NCI-H1930 (cell line): ENCODE results near the gene PSMC3.

Source experiments
- DNase-seq, 2 experiments: peaks; one replicate each; lab custom pipeline; 2025; lab: John Stamatoyannopoulos, UW

Gene PSMC3

DNA sequence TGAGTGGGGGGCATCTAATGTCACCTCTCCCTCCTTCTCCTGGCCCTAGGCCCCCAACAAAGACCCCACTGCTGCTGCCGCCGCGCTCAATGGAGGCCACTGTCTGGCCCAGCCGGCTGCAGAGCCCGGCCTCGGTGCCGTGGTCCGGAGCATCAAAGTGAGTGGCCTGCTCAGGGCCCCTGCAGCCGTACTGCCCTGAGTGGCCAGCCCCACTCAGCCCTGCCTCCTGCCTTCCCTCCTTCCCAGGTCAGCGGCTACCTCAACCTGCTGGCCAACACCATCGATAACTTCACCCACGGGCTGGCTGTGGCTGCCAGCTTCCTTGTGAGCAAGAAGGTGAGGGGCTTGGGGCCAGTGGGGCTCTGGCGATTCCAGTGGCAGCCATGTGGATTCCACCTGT is 12.9 kb downstream of the PSMC3 start:
- no peak for DNase-seq

GRCh38 chr11:47411884-47412746 is 14.1 kb downstream of the PSMC3 start:
- peak; percentile 34 to 35 for DNase-seq

- no peak for DNase-seq
These were observed 15.6 kb downstream of the PSMC3 start for GRCh38 chr11:47410370-47411264.

- DNase-seq = no peak
These were observed 16.5 kb downstream of the PSMC3 start for GRCh38 chr11:47409440-47410369.

- DNase-seq = no peak
These were observed 17.4 kb downstream of the PSMC3 start for GRCh38 chr11:47408598-47409439.

DNA sequence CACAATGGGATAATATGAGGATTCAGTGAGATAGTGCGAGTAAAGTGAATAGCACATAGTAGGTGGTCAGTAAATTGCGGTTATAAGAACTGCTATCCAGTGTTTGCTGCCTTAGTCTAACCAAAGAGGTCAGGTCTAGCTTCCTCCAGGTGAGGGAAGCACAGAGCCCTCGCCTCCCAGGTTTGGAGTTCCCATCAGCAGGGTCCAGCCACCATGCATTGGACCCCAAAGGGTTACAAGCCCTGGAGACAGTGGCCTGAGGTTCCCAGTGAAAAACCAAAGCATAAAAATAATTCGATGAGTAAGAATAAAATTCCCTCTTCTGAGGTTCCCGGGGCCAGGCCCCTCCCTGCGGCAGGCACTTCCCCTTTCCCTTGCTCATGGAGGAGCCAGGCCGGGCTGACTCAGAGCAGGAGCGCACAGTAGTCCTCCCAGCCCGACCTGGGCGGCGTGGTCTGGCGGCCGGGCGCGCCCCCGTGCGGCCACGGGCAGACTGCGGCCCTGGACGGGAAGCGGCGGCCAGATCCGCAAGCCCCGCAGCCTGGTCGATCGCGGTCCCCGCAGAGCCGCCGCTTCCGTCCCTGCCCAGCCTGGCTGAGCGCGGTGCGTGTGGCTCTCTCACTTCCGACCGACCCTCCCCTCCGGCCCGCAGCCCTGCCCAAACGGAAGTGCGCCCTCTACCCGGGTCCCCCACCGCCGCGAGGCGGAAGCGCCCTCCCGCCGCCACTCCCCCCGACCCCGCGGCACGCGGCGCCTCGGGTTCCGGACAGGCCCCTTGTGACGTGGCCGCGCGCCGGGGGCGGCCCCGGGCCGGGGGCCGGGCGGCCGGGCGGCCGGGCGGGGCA is 18.3 kb downstream of the PSMC3 start, which contains the start of gene SLC39A13:
TSS of gene SLC39A13 (plus strand) at position 845 of the 845 bp plus-strand sequence. CDS start 1,505 bp downstream, outside the sequence.
- peak; percentile 87 to 94 for DNase-seq

DNA sequence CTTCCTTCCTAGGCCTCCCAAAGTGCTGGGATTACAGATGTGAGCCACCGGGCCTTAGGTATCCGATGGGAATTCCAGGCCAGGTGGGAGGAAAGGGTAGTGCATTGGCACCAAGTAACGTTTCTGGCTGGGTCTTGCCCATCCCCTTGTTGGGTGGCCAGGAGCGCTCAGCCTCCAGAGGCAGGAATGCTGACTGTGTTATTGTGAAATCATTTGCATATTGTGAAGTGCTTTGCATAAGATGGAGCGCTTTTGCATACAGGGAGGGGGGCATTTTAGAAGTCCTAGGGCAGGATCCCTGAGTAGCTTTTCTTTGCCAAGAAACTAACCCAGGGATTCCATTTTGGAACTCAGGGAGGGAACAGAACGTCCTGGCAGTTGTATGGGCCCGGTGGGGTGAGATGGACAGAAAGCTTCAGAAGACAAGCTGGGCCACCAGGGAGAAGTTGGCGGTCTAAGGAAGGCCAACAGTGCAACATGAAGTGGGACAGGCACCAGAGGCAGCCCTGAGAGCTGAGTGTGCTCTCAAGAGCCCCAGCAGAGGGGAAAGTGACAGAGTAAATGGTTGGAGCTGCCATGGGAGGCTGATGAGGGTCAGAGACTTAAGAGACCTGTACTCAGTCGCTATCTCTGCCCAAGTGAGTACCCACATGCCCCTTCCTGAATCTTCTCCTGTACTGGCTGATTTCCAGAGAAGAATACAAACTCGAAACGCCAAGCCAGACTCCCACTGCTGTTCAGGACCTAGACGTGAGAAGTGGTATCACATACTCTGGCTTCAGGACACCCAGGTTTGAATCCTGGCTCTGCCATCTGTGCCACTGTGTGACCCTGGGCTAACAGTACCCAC is 19.1 kb downstream of the PSMC3 start:
- no peak for DNase-seq

DNA sequence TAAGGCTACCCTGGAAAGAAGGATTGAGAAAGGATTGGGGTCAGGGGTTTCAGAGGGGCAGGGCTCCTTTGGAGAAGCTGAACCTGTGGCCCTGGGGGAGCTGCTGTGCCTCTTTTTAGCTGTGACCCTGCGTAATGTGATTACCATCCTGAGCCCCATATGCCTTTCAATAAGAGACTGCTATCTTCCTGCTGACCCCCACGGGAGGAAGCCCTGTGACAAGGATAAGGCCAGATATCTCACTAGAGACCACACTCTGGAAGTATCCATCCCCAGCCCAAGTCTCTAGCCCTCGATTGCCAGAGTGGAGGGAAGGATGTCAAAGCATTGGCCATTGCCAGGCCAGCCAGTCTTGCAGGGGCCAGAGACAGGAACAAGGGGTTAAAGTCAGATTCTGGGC is 22.7 kb downstream of the PSMC3 start:
- no peak for DNase-seq

GRCh38 chr11:47403135-47403534 is 23.1 kb downstream of the PSMC3 start:
- DNase-seq = no peak

DNA sequence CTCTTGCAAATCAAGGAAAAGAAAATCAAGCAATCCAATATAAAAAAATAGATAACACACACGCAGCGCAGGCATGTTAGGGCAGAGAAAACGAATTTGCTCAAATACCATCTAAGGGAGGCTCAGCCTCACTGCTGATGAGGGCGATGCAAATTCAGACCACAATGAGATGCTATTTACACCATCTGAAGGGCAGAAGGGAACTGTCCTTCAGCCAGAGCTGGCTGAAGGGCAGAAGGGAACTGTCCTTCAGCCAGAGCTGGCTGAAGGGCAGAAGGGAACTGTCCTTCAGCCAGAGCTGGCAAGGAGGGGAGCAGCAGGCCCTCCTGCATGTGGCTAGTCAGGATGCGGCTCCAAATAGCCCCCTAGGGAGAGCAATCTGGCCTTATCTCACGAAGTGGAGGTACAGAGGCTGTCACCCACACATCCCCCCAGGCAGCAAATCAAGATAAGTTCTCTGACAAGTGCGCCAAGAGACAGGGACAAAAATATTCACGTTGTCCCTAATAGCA is 25.4 kb downstream of the PSMC3 start:
- no peak for DNase-seq

DNA sequence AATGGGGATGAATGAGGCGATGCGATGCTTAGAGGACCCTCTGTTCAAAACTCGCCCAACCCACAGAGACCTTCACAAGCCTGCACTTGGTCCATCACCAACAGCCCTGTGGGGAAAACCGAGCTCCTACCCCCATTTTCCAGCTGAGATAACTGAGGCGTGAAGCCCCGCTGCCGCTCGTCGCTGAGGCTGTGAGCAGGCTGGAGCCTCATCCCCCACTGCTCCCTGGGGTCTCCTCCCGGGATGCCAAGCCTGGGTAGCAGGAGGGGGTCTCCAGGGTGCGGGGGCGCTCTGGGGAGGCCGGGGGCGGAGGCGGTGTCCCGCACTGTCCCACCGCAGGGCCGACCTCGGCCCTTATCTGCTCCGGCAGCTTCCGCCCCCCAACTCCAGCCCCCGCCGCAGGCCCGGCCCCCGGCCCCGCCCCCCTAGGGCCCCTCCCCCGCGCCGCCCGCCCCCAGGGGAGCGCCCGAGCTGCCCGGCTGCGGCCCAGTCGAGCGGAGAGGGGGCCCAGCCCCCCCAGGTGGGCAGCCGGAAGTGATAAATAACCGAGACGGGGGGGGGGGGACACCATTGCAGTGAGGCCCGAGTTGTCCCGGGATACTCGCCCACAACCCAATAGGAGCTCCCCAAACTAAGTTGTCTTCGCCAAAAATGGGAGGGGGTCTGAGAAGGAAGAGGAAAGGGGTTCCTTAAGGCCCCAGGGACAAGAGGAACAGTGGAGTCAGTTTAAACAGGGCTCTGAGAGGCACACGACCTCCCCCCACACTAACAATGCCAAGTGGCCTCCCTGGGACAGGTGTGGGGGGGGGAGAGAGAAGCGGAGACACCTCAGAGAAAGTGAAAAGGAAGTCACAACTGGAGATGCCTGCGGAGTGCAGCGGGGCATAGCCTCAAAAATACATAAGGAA is 26.1 kb downstream of the PSMC3 start:
- no peak for DNase-seq

DNA sequence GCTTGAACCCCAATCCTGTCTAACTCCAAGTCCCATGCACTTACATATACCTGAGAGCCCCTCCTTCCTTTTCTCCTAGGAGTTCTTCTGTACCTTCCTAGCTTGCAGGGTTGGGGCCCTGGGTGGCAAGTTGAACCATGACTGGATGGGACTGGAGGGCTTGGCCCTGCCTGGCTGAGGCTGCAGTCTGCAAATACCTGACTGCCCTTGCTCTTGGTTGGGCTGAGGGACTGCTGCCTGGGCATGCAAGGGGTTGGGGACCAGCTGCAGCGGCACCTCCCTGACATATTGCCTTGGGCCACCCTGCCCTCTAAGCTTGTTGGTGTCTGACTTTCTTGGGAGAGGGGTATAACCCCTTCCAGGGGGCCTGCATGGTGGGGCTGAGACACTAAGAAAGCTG is 27.7 kb downstream of the PSMC3 start:
- no peak for DNase-seq

GRCh38 chr11:47398011-47398410 is 28.2 kb downstream of the PSMC3 start:
- no peak for DNase-seq

- no peak for DNase-seq
These were observed 30.3 kb downstream of the PSMC3 start for GRCh38 chr11:47396049-47396320.

DNA sequence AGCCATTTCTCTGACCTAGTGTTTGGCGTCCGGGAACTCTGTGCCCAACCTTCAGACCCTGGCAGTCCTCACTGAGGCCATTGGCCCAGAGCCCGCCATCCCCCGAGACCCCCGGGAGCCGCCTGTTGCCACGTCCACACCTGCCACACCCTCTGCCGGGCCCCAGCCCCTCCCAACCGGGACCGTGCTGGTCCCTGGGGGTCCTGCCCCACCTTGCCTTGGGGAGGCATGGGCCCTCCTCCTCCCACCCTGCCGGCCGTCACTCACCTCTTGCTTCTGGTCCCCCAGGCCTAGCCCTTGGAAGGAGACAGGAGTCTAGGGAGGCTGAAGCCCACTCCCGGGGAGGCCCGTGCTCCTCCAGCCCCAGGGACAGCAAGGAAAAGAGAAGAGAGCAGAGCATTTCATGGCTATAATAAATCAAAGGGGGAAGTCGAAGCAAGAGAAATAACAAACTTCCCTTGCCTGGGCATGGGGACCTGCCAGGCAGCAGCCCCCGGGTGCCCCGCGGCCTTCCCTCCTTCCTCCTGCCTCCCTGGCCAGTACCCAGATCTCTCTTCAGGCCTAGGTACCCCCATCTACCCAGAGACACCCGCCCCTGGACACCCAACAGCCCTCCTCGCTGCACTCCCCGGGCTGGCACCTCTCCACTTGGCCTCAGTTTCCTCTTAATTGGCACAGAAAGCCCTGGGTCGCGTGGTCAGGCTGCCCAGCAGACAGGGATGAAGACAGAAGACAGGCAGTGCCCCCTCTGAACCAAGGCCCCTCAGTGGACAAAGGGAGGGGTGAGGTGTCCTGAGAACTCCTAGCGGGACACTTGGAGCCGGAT is 30.8 kb downstream of the PSMC3 start:
- DNase-seq = no peak

- no peak for DNase-seq
These were observed 31.7 kb downstream of the PSMC3 start for GRCh38 chr11:47394322-47395222.
